Stimulated activated CD8-positive, alpha-beta memory T cell treated with anti-CD3 and anti-CD28 coated beads, Interleukin-4, amount 100 ng/mL, for 4 hours (primary cell): ENCODE measurements around the gene ACOX3.

ENCODE experiments used
- DNase-seq, 2 donors: peaks; one replicate each; pipeline ENCODE4 v3.0.0-alpha.2; 2020; ENCODE audit warnings: low read depth in 2 of 2, low spot score in 1 of 2

The ACOX3 gene

DNA sequence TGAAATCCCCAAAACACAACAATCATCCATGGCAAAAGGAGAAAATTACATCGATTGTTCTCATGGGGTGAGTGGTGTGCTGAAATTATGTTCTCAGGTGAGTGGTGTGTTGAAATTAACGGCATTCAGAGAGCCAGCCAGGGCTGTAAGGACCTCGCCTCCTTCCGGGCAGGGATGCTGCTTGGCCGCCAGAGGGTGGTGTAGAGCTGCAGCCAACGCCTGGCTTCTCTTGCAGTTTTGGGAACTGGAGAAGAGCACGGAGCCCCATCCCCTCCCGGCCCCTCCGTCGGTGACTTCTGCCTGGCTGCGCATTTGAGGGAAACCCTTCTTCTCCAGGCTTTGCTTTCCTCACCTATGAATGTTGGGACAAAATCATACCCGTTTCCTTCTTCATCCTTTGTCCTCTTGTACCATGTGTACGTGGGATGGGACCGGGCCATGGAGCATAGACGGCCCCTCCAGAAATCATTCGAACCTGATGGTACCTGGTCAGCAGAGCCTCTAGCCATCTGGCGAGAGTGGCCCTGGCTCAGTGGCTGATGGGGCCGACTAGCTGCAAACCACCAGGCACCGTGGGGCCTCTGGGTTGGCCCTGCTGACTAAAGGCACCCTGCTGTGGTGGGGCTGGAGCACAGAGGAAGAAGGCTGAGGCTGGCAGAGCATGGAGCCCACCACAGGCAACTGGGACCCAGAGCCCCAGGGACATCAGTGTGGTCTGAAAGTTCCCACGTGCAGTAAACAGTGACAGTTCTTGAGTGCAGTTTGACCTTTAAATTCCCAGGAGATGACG lies 28.4 kb upstream of the ACOX3 start:
- DNase-seq, result no peak

DNA sequence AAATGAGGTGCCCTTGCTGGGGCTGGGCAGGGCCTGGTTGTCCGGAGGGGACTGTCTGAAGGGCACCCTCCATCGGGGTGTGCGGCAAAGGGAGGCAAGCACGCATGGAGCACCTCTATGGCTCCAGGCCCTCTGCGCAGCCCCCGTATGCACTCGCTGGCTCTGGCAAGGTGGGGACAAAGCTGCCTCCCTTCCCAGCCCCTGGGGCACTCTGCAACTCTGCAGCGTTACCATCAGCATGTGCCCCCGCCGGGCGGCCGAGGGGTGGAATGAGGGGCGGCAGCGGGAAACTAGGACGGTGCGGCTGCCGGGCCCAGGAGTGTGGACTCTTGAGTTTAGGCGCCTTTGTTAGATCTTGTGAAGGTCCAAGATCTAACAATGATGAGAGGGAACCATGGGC lies 26.5 kb upstream of the ACOX3 start:
- DNase-seq, result no peak

DNA sequence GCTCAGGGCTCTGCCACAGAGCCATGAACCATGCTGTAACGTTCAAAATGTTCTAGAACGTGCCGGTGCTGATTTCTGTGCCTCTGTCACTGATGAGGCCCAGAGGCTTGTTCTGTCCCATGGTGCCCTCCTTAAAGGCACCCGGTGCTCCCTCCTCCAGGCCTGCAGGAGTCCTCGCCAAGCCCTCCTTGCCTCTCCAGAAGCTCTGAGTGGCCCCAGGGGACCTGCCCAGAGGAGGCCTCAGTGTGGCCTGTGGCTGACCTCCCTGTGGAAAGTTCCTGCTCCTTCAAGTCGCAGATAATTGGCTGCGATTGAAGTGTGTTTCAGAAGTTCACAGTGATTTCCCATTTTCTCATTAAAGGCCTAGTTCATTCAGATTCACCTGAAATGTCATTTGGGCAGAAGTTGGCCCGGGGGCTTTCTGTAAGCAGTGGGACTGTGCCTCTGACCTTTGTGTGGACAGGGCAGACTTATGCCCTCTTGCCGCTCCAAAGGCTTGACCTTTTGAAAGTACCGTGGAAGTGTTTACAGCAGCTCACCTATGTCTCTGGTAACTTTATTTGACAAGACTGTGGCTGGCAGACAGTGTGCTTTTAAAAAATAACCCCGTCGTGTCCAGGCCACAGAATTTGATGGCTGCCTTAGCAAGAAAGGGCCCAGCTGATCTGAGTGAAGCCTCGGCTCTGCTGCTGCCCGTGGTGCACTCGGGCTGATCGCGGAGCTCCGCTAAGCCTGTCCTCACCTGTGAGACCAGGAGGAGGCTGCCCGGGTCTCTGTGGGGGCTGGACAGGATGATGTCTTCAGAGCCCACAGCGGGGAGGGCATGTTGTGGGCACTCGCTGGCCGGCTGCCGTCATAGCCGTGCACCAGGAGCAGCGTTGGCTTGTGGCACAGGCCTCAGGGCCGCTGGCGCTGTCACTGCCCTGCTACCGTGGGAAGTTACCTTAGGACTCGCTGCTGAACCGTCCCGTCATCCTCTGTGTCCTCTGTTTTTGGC lies 25.4 kb upstream of the ACOX3 start:
- DNase-seq, result no peak

DNA sequence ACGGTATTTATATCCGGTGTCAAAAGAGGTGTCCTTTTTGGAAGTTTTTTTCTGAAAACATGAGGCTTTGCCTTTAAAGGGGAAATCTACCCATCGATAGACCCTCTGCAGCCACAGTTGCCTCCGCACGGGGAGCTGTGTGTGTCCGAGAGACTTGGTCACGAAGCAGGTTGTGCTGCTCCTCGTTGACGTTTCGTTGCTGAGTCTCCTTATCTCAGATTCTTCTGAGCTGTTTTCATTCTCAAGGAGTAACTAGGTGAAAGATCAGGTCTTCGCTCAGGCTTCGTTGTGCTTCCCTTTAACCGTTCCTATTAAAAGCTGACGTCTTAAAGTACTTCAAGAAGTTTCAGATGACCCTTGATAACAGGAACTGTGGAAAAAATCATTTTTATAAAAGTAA lies 23.9 kb upstream of the ACOX3 start:
- no peak for DNase-seq

DNA sequence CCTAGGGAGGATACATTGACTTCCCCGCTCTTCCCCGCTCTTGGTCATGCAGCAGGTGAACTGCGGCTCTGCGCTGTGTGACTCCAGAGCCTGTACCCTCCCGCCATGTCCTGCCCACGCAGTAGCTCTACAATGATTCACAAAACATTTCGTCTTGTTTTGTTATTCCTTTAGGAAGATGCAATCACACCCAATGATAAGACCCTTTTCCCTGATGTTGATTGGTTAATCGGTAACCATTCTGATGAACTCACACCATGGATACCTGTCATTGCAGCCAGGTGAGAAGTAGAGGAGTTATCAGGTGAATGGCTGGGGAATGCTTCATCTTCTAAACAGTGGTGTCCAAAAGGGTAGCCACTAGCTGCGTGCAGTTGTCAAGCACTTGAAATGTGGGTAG lies 23.3 kb upstream of the ACOX3 start:
- DNase-seq, result no peak

DNA sequence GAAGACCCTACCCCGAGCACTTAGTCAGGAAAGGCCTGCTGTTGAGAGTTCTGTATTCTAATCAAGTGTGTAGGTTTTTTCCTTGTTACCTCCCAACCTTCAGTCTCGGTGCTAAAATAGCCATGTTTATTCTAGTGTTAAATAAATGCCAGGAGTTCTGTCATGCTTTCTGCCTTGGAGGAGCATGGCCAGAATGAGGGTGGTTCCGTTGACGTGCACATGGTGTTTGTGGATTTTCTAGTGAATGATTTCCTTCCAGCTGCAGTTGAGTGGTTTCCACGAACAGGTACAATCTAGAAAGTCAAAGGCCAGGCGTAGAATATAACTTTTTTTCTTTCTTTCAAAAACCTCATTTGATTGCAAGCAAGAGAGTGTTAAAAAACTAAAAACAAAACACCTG lies 21.1 kb upstream of the ACOX3 start:
- no peak for DNase-seq

DNA sequence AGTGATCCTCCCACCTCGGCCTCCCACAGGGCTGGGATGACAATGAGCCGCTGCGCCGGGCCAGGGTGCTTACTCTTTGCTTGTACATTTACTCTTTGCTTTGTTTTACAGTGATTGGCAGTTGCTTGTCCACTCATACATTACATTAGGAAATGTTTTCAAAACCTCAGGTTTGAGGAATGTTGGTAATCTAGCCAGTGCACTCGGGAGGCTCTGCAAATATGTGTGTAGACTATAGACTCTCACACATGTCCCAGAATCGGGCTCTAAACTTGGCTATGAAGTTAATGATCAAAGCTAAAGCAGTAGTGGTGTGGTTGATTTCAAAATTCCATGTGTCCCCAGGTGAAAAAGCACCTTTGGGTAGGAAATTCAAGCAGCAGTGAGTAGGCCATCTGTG lies 20.6 kb upstream of the ACOX3 start:
- no peak for DNase-seq

DNA sequence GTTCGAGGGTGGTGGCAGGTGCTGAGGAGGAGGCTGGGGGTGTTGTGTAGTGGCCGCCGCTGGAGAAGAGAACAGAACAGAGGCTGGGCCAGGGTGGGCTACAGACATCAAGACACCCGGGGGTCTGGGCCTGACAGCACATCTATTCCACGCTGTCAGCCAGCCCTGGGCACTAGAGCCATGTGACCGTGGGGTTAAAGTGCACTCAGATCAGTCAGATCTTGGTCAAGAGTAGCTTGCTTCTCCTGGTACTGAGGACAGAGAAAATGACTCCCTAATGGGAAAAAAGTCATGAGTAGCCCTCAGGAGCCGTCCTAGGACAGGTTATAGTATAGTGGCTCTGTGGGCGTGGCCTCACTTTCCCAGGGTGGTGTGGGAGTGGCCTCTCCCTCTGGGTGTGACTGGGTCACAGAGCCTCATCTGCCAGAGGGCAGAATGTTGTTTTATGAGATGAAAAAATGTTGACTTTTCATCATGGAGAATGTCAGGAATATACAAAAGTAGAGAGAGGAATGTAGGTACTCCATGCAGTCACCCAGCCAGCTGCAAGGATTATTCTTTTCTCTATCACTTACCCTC lies 19.4 kb upstream of the ACOX3 start:
- no peak for DNase-seq

DNA sequence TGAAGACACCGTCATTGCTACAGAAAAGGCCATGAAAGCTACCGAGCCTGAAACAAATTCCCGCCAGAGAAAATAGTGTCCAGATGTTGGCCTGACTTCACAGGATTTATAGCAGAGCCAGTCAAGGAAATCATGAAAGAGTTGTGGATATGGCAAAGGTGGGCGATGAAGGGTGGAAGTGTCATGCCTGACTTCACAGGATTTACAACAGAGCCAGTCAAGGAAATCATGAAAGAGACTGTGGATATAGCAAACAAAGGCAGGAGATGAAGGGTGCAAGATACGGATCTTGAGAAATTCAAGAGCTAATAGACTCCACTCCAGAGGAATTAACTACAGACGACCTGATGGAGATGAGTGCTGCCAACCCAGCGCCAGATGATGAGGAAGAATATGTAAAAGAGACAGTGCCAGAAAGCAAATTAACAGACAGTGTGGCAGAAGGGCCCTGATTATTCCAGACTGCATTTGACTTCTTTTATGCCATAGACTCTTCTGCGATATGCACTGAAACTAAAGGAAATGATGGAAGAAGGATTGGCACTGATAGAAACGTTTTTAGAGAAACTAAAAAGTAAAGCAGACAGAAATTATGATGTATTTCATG lies 17.2 kb upstream of the ACOX3 start:
- no peak for DNase-seq

DNA sequence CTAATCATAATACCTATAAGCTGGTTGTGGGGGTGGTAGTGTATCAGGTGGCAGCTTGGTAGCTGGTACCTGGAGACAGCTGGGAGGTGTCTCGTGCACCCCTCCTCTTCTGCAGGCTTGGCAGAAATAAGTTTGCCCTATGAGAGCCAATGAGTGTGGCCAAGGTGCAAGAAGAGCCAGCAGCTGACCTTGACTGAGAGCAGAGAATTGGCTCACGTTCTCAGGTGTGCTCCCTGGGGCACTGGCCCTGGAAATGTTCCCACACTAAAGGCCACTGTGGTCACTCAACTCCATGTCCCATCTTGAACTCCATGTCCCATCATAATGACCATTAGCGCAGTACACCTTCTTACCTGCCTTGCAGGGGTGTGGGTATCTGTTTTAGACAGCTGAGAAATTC lies 13.4 kb upstream of the ACOX3 start:
- DNase-seq, result no peak

DNA sequence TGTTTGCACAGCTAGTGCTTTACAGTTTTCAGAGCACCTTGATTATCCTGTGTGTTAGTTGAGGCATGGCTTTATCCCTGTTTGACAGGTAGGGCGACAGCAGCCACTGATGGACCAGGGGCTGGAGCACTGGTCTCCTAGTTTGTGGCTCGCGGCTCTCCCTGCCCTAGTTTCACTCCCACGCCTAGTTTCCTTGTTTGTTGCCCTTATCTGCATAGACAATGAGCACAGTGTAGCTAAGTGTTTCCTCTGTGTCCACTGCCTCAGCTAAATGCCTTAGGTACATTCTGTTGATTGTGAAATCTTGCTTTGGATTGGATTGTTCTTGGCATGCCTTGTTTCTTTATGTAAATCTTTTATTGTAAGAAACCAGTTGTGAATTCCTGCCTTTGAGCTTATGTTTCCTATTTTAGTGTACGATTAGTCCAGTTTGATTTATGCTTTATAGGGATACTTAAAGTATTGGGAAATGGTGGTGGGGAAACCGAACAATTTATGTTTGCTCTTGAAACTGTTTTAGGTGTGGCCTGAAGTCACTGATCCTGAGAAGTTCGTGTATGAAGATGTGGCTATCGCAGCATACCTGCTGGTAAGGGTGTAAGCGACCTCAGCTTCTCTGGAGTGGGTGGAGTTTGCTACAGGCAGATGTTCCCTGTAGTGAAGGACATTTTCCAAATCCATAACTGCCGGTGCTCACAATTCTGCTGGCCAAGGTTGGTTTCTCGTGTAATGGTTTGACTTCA lies 11.1 kb upstream of the ACOX3 start:
- no peak for DNase-seq

DNA sequence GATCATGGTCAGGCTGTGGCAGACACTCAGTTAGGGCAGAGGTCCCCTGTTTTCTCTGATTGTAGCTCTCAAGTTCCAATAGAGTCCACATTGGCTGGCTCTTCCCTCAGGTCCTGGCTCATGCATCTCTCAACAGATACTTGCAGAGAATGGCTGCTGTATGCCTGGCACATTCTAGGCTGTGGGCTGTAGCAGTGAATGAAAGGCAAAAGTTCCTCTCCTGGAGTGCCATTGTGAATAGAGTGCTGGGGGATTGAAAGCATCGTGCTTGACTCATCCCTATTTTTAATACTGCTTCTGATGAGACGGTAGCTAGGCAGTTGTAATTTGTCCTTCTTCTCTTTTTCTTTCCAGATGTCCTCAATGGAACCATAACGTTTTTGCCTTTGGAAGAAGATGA lies 5.6 kb upstream of the ACOX3 start:
- DNase-seq, result no peak

DNA sequence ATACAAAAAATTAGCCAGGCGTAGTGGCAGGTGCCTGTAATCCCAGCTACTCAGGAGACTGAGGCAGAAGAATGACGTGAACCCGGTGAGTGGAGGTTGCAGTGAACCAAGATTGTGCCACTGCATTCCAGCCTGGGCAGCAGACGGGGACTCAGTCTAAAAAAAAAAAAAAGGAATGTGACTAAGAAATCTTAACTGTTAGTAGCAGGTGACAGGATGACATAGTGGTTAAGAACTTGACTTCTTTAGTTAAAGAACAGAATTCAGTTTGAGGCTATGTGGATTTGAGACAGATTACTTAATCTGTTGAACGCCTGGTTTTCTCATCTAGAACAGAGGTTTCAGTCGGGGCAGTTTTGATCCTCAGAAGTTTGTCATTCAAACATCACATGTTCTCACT lies 3.3 kb upstream of the ACOX3 start:
- no peak for DNase-seq

DNA sequence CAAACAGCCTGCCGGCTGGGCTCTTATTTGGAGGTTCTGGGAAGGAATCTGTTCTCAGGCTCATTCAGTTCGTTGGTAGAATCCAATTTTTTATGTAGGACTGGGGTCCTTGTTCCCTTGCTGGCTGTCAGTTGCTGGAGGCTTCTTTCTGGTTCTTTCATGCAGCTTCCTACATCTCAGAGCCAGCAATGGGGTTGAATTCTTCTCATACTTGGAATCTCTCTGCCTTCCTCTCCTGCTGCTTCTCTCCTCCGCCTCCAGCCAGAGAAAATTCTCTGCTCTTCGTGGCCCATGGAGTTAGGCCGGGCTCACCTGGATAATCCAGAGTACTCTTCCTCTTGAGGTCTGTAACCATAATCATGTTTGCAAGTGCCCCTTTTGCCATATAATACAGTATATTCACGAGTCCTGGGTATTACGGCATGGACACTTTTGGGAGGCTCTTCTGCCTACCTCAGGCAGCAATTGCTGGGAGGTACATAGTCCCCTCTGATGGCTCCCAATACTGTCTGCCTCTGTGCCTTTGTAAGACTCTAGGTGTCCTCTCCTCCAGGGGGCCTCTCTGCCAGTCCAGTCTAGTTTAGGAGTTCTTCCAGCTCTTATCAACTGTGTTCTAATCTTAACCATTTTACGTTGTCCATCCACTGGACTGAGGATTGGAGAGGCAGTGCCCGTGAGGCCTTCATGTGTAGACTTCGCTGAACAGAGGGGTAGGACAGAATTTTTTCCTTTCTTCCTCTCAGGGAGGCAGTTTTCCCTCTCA lies 2.3 kb upstream of the ACOX3 start:
- no peak for DNase-seq

DNA sequence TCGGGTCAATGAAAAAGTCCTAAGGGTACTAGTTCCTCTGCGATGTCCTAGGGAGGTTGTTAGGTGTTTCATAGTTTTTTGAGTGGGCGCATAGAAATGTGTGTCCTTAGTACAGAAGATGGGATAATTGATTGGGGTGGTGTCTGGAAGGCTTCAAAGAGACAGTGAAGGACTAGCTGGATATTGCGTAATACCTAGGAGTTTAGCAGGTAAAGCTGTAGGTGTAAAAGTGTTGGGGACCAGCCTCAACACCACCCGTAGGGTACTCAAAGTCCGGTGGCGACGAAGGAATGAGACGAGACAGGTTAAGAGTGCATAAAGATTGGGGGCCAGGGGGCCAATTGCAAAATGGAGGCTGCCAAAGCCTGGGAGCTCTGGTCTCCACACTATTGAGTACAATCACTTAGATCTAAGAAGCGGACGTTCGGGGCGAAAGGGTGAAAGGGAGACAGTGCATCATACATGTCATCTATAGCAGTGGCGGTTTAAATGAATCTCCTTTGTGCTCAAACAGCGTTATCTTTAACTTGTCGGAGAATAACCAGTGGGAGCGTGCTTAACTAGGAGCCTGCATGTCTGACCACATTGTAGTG lies 1.1 kb upstream of the ACOX3 start:
- DNase-seq, result no peak

DNA sequence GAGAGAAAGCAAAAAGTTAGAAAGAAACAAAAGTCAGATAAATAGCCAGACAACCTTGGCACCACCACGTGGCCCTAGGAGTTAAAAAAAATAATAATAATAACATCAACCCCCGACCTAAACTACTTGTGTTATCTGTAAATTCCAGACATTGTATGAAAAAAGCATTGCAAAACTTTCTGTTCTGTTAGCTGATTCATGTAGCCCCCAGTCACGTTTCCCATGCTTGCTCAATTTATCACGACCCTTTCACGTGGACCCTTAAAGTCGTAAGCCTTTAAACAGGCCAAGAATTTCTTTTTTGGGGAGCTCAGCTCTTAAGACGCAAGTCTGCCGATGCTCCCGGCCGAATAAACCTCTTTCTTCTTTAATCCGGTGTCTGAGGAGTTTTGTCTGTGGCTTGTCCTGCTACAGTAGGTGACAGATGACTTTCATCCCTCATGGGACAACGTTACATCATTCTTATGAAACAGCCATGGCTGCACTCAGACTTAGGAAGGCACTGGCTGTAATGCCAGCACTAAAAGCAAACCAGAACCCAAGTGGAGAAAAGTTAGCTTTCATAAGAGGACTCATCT lies 520 bp downstream of the ACOX3 start:
- no peak for DNase-seq

DNA sequence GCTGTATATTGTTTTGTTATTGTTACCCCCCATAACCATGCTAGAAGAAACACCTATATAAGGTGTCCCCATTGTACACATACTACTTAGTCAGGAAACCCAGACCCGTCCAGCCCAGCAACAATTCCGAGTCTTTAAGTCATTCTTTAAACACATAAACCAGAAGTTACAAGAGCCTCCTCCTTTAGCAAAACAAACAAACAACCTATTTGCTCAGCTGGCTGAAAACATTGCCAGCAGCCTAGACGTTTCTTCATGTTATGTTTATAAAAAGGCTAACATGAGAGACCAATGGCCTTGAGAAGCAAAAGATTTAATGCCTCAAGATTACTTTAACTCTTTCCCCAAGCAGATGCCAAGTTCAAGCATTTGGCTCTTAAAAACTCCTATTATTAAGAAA lies 1.4 kb downstream of the ACOX3 start:
- DNase-seq, result no peak

DNA sequence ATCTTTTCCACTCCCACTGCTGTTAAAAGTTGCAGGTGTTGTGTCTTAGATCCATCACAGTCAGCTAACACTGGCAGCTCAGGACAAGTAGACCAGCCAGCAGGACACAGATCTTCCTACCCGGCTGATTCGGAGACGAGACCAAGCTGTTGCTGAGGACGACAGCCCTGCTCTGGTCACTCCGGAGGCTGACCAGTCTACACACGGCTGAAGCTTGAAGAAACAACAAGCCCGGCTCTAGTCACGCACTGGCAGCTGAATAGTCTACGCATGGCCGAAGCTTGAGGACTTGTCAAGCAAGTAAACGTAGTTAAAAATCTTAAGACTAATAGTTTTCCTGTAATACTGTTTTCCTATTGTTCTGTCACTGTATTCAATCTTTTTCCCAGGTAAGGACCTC lies 1.8 kb downstream of the ACOX3 start:
- DNase-seq, result no peak

DNA sequence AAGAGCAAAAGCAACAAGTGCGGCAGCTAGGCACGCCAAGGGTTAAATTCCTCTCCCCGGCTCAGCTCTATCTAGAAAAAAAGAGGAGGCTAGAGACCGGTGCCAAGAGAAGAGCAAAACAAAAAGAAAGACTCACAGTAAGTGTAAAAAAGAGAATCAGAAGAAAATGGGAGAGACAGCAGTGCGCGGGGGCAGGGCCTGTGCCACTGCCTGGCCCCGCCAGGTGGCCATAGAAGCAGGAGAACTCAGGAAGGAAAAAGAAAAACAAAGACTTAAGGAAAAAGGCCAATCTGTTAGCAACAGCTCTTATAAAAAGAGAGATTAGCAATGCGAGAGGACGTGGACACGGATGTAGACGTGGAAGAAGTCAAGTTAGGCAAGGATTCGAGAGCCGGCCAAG lies 3.2 kb downstream of the ACOX3 start:
- DNase-seq, result no peak
